AG09309 (cell line): Measurements from ENCODE around the gene KLK15.

Experiments used
- DNase-seq: peaks from one replicate; pipeline ENCODE4 v3.0.0-alpha.2; 2010; ENCODE audit warnings: low read depth
- H3K4me3 ChIP-seq: 2 replicates; pipeline ENCODE4 v1.5.1; 2011; ENCODE audit warnings: mild to moderate bottlenecking, low read depth, low read length, moderate library complexity; ENCODE audit not compliant: control insufficient read depth
- TF ChIP-seq, protein P1 (sequence below): IDR thresholded peaks from 2 replicates; pipeline ENCODE4 v1.5.1; 2011; ENCODE audit warnings: mild to moderate bottlenecking, low read depth, low read length, inconsistent platforms; ENCODE audit not compliant: insufficient read depth, control insufficient read depth; ENCODE audit errors: missing control alignments

The KLK15 gene, protein sequence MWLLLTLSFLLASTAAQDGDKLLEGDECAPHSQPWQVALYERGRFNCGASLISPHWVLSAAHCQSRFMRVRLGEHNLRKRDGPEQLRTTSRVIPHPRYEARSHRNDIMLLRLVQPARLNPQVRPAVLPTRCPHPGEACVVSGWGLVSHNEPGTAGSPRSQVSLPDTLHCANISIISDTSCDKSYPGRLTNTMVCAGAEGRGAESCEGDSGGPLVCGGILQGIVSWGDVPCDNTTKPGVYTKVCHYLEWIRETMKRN

DNA sequence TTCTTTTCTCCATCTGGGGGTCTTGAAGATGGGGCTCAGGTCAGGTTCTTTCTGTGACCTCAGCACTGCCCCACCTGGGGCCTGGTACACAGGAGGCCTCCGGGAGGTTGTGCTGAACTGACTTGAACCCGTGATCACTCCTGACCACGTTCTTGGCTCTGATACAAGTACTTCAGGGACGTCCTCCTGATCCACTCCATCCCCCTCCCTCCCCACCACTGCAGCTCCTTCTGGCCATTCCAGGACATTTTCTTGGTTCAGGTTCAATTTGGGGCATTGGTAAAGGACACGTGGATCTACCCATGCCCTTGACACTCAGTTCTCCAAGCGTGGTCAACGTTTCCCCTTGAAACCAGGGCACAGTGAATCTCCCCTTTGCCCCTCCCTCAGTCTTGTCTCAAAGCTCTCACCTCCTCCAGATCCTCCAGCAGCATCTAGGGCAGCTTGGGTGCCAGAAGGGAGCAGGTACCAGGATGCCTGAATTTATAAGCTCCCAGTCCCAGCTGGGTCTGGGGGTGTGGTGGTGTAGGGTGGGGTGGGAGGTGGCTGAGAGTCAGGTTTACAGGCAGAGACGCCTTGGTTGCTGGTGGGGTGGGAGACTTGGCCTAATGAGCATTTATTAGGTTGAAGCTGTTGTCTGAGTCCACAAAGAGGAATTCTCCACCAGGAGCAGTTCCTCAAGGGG lies at the start of gene KLK15:
KLK15 (minus strand) TSS at position 458 of the 685 bp plus-strand sequence. CDS start 2,082 bp downstream, outside the sequence.
- no peak within 1 kb of the TSS for H3K4me3 ChIP-seq
- TF ChIP-seq, protein P1, sequence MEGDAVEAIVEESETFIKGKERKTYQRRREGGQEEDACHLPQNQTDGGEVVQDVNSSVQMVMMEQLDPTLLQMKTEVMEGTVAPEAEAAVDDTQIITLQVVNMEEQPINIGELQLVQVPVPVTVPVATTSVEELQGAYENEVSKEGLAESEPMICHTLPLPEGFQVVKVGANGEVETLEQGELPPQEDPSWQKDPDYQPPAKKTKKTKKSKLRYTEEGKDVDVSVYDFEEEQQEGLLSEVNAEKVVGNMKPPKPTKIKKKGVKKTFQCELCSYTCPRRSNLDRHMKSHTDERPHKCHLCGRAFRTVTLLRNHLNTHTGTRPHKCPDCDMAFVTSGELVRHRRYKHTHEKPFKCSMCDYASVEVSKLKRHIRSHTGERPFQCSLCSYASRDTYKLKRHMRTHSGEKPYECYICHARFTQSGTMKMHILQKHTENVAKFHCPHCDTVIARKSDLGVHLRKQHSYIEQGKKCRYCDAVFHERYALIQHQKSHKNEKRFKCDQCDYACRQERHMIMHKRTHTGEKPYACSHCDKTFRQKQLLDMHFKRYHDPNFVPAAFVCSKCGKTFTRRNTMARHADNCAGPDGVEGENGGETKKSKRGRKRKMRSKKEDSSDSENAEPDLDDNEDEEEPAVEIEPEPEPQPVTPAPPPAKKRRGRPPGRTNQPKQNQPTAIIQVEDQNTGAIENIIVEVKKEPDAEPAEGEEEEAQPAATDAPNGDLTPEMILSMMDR = no peak
- no peak for DNase-seq

DNA sequence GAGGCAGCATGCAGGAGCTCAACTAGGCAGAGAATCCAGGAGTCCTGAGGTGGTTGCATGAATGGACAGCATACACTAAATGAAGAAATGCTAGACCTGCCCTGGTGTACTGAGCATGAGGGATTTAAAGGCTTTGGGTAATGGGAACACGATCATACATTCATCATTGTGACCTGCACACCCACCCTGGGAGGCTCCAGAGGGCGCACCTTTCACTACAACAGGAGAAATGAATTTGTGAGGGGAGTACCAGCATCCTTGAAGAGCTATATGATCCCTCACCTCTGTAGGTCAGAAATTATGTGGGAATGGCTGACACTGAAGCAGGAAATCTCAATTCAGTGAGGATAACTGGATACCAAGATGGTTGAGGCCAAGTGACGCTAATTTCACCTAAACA lies 48.8 kb upstream of the KLK15 start:
- no peak for DNase-seq
- TF ChIP-seq, protein P1 = no peak
- no peak overlapping the region for H3K4me3 ChIP-seq

DNA sequence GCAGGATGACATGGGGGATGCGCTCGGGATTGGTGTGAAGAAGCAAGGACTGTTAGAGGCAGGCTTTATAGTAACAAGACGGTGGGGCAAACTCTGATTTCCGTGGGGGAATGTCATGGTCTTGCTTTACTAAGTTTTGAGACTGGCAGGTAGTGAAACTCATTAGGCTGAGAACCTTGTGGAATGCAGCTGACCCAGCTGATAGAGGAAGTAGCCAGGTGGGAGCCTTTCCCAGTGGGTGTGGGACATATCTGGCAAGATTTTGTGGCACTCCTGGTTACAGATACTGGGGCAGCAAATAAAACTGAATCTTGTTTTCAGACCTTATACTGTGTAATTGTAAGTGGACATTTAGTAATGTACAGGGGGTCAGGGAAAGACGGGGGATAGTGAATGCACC lies 46.9 kb upstream of the KLK15 start:
- TF ChIP-seq, protein P1 = no peak
- no peak overlapping the region for H3K4me3 ChIP-seq
- DNase-seq = no peak

DNA sequence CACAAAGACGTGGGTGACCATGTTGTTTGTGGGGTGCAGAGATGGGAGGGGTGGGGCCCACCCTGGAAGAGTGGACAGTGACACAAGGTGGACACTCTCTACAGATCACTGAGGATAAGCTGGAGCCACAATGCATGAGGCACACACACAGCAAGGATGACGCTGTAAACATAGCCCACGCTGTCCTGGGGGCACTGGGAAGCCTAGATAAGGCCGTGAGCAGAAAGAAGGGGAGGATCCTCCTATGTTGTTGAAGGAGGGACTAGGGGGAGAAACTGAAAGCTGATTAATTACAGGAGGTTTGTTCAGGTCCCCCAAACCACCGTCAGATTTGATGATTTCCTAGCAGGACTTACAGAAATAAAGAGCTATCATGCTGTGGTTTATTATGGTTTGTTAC lies 45.5 kb upstream of the KLK15 start:
- TF ChIP-seq, protein P1 = no peak
- no peak for DNase-seq
- H3K4me3 ChIP-seq = no peak overlapping the region

DNA sequence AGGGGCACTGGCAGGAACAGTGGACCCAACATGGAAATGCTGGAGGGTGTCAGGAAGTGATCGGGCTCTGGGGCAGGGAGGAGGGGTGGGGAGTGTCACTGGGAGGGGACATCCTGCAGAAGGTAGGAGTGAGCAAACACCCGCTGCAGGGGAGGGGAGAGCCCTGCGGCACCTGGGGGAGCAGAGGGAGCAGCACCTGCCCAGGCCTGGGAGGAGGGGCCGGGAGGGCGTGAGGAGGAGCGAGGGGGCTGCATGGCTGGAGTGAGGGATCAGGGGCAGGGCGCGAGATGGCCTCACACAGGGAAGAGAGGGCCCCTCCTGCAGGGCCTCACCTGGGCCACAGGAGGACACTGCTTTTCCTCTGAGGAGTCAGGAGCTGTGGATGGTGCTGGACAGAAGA lies 44.0 kb upstream of the KLK15 start:
- DNase-seq = no peak
- H3K4me3 ChIP-seq = no peak overlapping the region
- TF ChIP-seq, protein P1 = no peak

DNA sequence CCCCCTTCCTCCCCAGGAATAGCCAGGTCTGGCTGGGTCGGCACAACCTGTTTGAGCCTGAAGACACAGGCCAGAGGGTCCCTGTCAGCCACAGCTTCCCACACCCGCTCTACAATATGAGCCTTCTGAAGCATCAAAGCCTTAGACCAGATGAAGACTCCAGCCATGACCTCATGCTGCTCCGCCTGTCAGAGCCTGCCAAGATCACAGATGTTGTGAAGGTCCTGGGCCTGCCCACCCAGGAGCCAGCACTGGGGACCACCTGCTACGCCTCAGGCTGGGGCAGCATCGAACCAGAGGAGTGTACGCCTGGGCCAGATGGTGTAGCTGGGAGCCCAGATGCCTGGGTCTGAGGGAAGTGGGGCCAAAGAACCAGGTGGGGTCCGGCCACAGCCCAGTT lies 43.1 kb upstream of the KLK15 start:
- no peak for DNase-seq
- TF ChIP-seq, protein P1 = no peak

More for the DNA sequence above, 43.1 kb upstream of the KLK15 start:
- H3K4me3 ChIP-seq = no peak overlapping the region
